CD4-positive, alpha-beta T cell treated with Interleukin-4 for 1 hour (primary cell): ENCODE data around the gene CDH13.

ENCODE experiments used
- DNase-seq, 2 donors: peaks; one replicate each; pipeline ENCODE4 v3.0.0-alpha.2; 2020 to 2022

Gene CDH13

DNA sequence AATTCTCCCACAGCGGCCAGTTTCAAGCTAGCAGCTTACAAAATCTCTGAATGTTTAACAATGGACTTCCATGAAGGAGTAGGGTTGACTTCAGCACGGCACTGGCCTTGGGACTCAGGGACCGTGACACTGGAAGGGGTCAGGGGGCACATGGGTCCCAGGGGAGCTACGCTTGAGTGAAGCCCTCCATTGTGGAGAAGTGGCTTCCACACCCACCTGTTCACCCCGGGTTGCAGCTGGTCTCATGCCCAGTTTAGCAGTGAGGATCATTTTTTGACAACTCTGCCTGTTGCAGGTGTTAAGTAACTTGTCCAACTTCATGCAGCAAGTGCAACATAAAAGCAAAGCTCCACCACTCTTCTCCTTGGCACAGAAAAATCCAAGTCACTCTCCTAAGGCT lies 510.2 kb downstream of the CDH13 start:
- no peak for DNase-seq

DNA sequence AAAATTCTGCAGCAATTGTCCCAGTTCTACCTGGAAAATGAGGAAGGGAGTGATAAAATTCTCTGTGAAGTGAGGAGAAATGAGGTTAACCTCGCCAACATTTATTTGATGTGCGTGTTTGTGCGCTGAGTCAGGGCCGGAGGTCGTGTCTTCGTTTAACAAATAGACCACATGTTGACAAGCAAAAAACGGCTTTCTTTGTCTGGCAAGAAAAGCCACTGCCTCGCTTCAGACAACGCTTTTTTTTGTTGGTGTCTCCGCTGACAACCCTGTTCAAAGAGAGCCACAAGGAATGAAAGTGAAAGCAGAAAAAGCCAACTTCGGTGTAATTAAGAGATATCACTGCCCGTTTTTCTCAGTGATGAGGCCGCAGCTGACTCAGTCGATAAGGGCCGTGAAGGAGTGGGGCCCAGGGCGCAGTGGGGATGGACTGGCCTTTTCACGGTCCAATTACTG lies 510.6 kb downstream of the CDH13 start:
- peak in 1 of 2 donors; percentile 36 for DNase-seq

DNA sequence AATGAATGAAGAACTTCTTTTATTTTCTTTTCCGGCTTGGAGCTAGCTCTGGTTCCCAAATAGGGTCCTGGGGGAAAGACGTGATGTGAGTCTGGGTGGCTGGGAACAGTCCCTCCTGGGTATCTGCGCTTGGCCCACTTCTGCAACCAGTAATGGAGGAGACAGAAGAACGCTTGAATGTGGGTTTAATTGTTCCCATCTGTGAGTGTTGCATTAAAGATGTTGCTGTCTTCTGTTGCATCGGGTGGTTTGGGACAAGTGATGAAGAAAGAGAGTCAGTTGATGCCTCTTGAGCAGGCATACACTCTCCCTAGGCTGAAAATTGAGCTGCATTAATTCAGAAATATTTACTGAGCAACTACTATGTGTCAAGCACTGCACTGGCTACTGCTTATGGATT lies 511.1 kb downstream of the CDH13 start:
- no peak for DNase-seq

DNA sequence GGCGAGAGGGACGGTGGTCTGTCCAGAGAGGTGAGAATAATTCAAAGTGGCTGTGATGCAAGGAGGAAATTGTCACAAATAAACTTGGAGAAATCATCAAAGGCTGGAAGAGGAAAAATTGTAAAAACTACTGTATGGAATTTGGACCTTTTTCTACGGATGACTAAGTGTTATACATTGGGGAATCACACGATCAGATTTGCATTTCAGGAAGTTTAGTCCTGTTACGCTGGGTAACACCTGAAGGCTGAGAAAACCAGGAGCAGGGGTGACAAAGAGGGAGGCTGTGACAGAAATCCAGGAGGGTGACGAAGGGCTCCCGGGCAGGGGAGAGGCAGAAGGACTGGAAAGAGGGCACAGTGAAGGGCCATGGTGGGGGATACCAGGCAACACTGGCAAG lies 511.7 kb downstream of the CDH13 start:
- DNase-seq = no peak

DNA sequence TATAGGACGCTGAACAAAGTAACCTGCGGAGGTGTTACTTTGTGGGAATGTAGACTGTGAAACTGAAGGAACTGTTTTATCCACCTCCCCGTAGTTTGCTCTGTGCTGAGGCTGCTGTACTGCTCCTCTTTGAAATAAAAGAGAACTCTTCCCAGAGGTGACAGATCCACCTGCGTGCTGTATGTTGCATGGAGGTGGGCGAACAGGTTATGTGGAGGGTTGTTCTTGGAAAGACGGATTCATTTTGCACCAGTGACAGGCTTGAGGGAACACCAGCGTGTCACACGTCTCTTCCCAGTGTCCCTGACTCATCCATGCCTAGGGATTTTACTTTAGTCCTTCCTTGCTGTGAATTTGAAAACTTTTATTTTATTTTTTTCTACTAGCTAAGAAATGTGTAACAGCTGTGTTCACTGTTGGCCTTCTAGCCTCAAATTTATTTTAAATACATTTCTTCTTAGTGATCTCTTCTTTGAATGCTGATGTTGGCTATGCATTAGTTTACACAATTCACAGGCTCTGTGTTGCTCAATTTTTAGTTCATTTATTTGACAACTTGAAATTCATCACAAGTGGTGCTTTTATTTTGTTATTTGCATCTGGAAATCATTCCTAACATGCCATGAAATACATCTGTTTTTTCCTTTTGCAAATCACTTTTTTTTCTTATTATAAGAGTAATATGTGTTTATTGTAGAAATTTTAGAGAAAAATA lies 512.4 kb downstream of the CDH13 start:
- DNase-seq = no peak

DNA sequence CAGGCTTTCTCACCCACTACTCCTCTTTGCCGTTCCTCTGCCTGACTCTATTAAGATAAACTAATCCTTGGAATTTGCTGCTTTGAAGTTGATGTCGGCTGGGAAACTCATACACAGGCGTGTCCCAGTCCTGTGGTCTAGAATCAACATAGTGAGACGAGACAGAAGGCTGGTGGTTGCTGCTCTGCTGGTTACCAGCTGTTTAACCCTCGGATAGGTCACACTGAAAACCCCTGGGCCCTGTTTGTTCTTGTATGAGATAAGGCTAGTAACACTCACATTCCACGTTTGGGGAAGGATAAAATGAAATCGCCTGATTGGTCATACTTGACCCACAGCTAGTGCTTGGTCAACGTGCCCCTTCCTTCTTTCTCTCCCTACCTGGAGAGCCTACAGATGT lies 517.0 kb downstream of the CDH13 start:
- DNase-seq = no peak

DNA sequence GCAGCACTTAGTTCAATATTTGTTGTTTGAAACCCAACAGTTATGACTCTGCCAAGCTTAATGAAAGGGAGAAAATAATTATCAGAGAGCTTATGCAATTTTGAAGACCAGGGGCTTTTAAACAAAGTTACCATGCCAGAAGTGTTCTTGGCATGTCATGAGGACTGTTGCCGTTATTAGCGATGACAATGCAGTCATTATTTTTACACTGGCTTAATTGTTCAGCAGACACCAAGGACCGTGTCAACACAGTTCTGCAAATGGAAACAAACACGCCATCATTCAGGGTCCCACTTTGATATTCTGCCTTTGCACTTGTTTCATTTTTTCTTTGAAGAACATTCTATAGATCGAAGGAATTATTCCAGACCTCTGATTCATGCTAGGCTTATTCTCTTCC lies 518.5 kb downstream of the CDH13 start:
- DNase-seq = no peak

DNA sequence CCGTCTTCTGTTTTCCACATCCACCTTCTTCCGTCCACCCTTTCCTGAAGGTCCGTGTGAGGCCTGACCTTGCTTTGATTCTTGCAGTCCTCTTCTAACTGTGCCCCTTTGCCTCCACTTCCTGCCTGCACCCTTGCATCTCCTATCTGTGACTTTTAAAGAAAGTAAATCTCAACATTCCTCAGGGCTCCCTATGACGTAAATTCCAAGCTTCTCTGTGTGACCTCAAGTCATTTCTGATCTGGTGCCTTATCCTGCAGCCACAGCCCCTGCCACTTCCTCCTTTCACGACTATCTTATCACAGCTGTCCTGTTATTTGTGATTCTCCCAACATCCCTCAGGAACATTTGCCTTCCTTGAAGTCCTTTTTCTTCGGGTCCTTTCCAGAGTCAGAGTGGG lies 520.5 kb downstream of the CDH13 start:
- no peak for DNase-seq

DNA sequence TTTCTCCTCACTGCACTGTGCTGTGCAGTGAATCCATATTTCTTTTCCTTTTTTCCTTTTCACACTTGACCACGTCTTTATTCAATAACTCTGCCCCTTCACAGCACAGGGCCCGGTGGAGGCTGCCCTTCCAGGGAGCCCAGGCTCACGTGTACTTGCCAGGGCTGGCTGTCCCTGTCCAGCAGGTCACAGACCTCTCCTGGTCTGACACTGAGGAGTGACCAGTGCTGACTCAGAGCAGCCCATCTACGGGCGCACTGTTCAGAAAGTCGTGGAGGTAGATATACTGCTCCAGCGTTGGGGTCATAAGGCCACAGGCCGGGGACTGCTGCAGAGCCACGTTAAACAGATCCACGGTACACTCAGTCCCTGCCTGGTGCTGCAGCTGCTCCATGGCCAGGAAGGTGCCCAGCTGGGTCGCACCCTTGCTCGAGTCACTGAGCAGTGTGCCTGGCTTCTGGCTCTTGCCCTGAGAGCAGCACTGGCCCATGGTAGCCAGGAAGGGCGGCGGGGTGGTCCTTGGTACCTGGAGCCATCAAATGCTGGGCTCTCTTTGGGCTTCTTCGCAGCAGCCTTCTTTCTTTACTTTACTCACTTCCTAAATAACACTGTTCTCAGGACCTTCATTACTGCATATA lies 531.7 kb downstream of the CDH13 start:
- DNase-seq = no peak

DNA sequence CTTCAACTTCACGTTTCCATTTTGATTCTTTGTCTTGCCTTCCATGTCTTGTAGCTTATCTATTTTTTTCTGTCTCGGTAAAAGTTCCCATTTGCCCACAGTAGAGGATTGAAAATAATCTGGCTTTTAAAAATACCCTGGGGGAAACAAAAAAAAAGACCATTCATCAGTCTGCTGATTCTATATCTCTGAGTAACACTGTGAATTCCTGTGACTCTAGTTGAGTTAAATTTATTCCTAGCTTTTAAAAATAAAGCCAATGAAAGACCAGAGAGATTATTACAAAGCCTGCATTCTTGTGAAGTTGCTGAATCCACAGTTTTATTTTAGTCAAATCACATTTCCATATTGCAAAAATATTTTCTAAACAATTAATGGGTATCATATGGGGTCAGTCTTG lies 532.3 kb downstream of the CDH13 start:
- DNase-seq = no peak

DNA sequence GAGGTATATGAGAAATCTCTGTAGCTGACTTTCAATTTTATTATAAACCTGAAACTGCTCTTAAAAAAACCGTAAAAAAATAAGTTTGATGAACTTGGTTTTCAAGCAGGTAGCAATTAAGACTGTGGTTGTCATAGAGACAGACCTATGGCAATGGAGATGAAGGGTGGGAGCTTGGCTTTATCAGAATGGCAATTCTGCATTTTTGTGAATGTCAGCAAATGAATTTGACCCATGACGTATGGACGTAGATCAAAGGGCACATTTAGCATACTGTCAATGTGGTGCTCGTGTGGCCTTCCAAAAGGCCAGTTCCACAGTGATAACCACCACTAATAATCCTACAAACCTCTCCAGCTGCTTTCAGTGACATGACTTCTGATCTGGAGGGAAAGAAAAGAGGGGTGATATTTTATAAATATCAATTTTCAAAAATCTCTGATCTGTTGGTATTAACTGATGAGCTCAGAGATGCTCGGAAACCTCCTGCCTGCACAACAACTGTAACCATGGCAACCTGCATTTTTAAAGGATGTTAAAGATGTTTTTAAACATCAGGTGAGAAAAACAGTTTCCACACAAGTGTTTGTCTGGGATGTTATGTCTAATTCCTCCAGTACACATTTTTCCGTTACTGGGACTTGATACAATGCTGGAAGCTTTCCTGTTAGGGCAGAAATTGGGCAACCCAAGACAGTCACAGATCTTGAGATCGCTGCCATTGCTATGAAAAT lies 533.7 kb downstream of the CDH13 start:
- no peak for DNase-seq

DNA sequence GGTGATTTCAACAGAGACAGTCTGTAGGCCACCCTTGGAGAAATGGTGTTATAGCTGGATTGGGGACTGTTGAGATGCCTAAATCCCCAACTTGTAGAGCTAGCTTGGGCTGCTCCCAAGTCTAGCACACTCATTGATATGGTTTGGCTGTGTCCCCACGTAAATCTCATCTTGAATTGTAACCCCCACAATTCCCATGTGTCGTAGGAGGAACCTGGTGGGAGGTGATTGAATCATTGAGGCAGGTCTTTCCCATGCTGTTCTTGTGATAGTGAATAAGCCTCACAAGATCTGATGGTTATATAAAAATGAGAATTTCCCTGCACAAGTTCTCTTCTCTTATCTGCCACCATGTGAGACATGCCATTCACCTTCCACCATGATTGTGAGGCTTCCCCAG lies 536.0 kb downstream of the CDH13 start:
- no peak for DNase-seq

DNA sequence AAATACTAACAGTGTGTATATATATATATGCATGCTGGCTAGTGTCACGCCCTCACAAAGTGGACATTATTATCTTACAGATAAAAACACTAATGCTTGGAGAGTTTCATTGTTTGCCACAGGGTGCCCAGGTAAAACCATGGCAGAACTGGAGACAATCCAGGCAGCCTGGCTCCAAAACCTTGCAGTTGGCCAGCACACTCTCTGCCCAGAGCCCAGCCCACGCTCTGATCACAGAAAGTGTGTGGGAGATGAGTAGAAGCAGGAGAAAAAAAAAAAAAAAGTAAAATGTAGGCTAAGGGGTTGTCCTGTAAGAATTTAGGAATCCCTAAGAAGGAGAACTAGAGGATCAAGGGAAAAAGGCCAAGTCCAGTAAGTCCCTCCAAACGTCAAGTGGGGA lies 538.0 kb downstream of the CDH13 start:
- DNase-seq = no peak

DNA sequence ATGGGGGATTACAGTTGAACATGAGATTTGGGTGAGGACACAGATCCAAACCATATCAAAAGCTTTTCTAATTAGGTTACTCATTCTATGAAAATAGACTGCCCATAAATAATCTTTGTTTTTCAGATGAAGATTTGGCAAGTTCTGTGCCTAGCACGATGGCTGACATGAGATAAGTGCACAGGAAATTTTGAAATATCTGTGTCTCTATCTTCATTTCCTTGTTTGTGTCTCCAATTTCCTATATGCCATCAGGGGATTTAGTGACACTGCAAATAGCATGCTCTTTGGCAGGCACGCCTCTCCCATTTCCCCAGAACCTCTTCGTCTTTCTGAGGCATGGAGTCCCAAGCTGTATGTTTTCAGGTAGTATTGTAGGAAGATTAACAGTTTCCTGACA lies 544.6 kb downstream of the CDH13 start:
- no peak for DNase-seq

DNA sequence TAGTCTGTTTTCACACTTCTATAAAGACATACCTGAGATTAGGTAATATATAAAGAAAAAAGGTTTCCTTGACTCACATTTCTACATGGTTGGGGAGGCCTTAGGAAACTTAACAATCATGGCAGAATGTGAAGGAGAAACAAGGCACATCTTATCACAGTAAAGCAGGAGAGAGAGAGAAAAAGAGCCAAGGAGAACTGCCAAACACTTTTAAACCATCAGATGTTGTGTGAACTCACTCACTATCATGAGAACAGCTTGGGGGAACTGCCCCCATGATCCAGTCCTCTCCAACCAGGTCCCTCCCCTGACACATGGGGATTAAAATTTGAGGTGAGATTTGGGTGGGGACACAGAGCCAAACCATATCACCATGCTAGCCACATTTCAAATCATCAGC lies 547.9 kb downstream of the CDH13 start:
- DNase-seq = no peak

DNA sequence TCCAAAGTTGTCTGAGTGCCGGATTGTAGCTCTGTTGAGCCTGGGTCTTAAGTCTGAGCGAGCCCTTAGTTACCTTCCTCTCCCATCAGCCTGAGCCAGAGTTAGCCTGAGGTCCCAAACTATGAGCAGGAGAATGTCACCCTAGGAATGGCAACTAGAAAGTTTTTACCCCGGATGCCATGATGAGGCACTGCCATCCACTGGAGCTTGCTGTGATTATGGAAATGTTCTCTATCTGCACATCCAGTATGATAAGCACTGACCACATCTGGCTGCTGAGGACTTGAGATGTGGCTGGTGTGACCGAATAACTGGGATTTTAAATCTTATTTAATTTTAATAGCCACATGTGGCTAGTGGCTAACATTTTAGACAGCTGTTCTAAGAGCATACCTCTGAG lies 550.0 kb downstream of the CDH13 start:
- no peak for DNase-seq

DNA sequence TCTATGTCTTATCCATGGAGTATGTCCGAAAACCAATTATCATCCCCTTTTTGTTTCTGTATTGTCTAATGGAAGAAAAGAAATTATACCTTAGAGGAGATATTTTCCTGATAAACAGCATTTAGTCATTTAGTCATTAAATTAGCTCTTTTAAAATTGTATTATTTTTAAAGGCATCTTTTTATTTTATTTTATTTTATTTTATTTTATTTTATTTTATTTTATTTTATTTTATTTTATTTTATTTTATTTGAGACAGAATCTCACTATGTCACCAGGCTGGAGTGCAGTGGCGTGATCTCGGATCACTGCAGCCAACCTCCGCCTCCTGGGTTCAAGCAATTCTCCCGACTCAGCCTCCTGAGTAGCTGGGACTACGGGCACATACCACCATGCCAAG lies 559.1 kb downstream of the CDH13 start:
- no peak for DNase-seq

DNA sequence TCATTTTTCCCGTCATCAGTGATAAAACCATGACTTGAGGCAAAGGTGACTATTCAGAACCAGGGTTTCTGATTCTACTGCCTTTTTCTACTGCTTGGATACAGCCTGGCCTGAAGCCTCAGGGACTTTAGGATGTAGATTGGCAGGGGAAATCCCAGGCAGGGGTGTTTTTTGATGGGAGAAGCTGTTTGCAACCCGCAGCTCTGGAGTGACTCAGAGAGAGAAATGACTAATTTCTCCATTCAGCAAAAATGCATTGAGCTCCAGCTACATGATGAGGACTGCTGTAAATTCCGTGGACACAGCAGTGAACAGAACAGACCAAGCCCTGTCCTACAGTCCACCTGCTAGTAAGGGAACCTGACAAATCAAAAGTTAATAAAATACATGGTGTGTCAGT lies 560.6 kb downstream of the CDH13 start:
- no peak for DNase-seq

DNA sequence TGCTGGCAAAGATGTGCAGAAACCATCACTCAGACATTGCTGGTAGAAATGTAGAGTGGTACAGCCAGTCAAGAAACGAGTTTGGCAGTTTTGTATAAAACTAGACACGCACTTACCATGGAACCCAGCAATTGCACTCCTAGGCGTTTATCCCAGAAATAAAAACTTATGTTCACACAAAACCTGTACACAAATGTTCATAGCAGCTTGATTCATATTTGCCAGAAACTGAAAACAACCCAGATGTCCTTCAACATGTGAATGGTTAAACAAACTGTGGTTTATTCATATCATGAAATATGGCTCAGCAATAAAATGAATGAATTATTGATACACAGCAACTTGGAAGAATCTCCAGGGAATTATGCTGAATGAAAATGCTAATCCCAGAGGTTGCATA lies 570.0 kb downstream of the CDH13 start:
- DNase-seq = no peak

DNA sequence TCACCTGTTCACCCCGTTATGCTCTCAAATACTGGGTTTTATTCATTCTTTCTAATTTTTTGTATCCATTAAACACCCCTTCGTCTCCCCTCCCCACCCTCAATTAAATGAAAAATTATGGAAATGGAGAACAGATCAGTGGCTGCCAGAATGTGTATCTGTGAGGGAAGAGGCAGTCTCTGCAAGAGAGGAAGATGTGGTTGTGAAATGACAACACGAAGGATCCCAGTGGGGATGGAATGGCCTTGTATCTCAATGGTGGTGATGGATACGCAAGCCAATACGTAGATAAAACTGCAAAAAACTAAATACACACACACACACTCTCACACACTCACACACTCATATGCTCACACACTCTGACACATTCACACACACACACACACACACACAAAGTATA lies 570.7 kb downstream of the CDH13 start:
- no peak for DNase-seq

DNA sequence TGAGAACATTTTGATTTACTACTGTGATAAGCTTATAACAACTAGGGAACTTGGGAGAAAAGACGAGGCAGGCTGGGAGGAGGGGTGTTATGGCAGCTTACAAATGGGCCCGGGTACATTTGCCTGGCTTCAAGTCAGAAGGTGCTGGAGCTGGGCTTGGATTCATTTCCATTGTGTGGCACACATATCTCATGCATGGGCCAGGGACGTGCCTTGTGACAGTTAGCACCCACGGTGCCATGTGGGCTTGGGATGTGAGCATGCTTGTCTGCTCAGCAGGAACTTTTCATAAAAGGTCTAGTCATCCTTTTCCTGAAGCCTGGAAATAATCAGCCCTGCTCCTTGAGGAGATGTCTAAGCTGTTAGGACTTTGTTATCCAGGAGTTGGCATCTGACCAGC lies 572.2 kb downstream of the CDH13 start:
- no peak for DNase-seq

DNA sequence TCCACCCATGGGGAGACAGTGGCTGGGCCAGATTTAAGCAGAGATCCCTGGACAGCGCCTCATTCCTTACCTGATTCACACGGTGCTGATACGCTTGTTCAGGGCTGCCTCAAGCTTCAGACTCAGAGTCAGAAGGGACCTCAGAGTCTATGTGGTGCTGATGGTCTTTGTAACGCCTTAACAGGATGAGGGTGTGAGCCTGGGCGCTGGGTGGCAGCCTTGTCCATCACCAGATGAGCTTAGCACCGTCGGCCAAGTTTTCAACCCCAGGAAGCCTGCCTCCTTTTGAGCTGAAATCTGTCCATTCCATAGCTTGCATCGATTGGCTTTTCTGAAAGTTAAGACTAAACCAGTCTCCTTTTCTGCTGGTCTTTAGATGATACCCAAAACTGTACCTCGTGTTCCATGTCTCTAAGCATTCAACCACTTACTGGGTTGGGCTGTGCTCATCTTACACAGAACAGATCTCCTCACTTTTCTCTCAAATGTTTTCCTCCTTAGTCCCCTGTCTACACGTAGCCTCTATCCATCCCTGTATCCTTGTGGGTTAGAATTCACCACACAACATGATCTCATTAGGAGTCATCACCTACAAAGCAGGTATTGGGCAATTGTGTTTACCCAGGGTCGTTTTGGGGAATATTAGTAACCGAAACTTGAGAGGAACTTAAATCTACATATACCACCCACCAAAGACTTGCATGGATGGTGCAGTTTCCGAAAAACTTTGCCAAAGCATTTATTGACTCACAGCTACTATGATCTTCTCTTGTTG lies 573.4 kb downstream of the CDH13 start:
- DNase-seq = no peak

DNA sequence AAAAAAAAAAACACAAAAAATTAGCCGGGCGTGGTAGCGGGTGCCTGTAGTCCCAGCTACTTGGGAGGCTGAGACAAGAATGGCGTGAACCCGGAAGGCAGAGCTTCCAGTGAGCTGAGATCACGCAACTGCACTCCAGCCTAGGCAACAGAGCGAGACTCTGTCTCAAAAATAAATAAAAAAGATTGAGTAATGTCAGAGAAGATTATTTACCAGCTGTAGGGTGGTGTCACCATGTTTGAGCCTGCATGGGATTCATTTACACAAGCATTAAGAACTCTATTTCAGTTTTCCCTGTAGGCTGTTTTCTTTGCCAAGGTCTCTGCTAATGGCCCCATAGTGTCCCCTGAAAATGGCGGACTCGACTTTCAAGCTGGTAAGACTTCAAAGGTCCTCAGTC lies 575.0 kb downstream of the CDH13 start:
- DNase-seq = no peak

DNA sequence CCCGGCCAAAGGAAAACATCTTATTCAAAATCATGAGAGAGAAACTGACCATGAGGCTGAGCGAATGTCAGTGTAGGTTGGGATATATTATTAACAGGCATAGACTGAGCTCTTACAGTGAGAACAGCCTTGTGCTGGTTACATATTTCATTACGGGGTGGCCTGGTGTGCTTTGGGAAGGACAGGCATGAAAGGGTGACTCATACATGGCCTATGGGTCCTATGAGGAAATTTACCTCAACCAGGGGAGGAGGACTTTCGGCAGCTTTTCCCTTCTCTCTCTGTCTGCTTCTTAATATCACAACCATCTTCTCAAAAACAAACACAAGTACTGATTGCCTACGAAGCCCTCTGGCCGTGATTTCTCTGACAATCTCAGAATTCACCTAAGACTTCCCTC lies 579.1 kb downstream of the CDH13 start:
- DNase-seq = no peak
